HT-29 (cell line): ENCODE results near the gene IGSF6. TPM values are rescaled to one million over a fixed set of nuclear protein-coding genes. Genes with fewer than 3 reads are reported as not detected.
"Not testable (repeated sequence)": the region's sequence is repeated elsewhere in the genome, so short reads cannot be mapped to it uniquely, and the experiment has no call there.

ENCODE experiments used
- DNase-seq: peaks from one replicate; pipeline ENCODE4 v3.0.0-alpha.2; 2015; ENCODE audit warnings: low spot score
- total RNA-seq: library from RNA; depleted of rRNA; stranded (reverse); fragments of >200 nt; shearing (Covaris generic); gene quantifications from 2 replicates; pipeline ENCODE4 v1.2.3, GENCODE V29; 2014

IGSF6 gene
- total RNA-seq, 1 experiment from 2014 or later, result not detected

- not testable (repeated sequence) for DNase-seq
Measured at GRCh38 chr16:21629616-21630539, 22.5 kb downstream of the IGSF6 start.

GRCh38 chr16:21628772-21629171, 23.6 kb downstream of the IGSF6 start:
- no peak for DNase-seq

- DNase-seq, result no peak
Measured at GRCh38 chr16:21628121-21628726, 24.2 kb downstream of the IGSF6 start.

- peak; percentile 89 for DNase-seq
Measured at GRCh38 chr16:21626659-21627277, 25.6 kb downstream of the IGSF6 start.

GRCh38 chr16:21625026-21625425, 27.4 kb downstream of the IGSF6 start:
- no peak for DNase-seq

- DNase-seq, result no peak
Measured at GRCh38 chr16:21622545-21622944, 29.9 kb downstream of the IGSF6 start.

- DNase-seq, result no peak
Measured at GRCh38 chr16:21620592-21620991, 31.8 kb downstream of the IGSF6 start.

- no peak for DNase-seq
Measured at GRCh38 chr16:21619765-21620425, 32.5 kb downstream of the IGSF6 start.

GRCh38 chr16:21618281-21618680, 34.1 kb downstream of the IGSF6 start:
- no peak for DNase-seq

- DNase-seq, result no peak
Measured at GRCh38 chr16:21617607-21618006, 34.8 kb downstream of the IGSF6 start.

GRCh38 chr16:21614896-21615295, 37.5 kb downstream of the IGSF6 start:
- no peak for DNase-seq

GRCh38 chr16:21613781-21614180, 38.6 kb downstream of the IGSF6 start:
- DNase-seq, result no peak

- DNase-seq, result no peak
Measured at GRCh38 chr16:21613361-21613760, 39.0 kb downstream of the IGSF6 start.

- DNase-seq, result peak; percentile 30
Measured at GRCh38 chr16:21611556-21612384, 40.6 kb downstream of the IGSF6 start.

GRCh38 chr16:21611198-21611555, 41.2 kb downstream of the IGSF6 start:
- no peak for DNase-seq

- no peak for DNase-seq
Measured at GRCh38 chr16:21610766-21611165, 41.6 kb downstream of the IGSF6 start.

GRCh38 chr16:21610006-21610544, 42.3 kb downstream of the IGSF6 start:
- no peak for DNase-seq

GRCh38 chr16:21608639-21609328, 43.6 kb downstream of the IGSF6 start:
- DNase-seq, result no peak

- DNase-seq, result not testable (repeated sequence)
Measured at GRCh38 chr16:21605848-21606247, 46.6 kb downstream of the IGSF6 start.

- DNase-seq, result no peak
Measured at GRCh38 chr16:21603928-21604327, 48.5 kb downstream of the IGSF6 start.
